Fibroblast of skin of back (primary cell): ENCODE data around the gene LDLRAD4.

Experiments
- DNase-seq: peaks from one replicate; pipeline ENCODE4 v3.0.0-alpha.2; 2013

The LDLRAD4 gene

GRCh38 chr18:13608791-13609532 lies 390.4 kb downstream of the LDLRAD4 start:
- no peak for DNase-seq

DNA sequence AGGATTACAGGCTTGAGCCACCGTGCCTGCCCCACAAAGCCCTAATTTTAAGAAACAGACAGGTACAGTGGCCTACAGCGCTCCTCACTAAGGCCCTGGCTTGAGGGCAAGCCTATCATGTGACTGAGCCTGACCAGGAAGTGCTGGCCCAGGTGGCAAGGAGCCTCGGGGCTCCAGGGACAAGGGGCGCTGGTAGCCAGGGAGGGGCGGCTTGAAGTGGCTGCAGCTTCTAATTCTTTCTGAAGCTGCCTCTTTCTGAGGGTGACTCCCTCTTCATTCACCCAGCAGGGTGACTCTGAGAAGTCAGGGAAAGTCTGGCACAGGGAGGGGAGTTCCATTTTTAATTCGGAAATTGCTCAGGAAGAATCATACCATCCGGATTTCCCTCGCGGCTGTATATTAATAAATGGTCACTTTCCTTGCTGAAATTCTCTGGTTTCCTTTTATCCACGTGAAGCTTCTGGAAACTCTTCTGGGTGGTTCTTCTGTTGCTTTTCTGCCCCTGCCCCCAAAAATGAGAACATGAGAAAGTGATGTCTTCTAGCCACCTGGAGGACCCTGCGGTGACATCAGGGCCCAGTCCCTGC lies 392.1 kb downstream of the LDLRAD4 start:
- DNase-seq, result no peak

DNA sequence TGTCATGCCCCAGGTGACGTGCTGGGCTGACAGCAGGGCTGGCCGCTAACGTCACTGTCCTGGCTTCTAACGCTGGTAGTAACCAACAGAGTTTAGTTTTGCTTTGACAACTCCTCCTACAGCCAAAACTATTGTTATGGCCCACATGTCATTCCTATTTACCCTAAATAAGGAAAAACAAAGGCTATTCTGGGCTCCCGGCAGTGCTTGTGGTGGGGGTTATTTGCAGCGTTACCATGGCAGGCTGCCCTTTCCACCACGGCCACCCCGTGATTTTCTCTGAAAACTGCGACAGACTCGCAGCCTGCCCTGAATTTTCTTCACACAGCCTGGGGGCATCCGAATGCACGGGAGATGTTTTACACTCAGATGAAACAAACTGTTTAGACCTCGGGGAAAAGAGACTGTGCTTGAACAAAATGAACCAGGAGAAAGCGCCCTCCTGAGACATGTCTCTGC lies 392.6 kb downstream of the LDLRAD4 start:
- DNase-seq, result peak; percentile 20

GRCh38 chr18:13611601-13612195 lies 393.1 kb downstream of the LDLRAD4 start:
- peak; percentile 65 for DNase-seq

DNA sequence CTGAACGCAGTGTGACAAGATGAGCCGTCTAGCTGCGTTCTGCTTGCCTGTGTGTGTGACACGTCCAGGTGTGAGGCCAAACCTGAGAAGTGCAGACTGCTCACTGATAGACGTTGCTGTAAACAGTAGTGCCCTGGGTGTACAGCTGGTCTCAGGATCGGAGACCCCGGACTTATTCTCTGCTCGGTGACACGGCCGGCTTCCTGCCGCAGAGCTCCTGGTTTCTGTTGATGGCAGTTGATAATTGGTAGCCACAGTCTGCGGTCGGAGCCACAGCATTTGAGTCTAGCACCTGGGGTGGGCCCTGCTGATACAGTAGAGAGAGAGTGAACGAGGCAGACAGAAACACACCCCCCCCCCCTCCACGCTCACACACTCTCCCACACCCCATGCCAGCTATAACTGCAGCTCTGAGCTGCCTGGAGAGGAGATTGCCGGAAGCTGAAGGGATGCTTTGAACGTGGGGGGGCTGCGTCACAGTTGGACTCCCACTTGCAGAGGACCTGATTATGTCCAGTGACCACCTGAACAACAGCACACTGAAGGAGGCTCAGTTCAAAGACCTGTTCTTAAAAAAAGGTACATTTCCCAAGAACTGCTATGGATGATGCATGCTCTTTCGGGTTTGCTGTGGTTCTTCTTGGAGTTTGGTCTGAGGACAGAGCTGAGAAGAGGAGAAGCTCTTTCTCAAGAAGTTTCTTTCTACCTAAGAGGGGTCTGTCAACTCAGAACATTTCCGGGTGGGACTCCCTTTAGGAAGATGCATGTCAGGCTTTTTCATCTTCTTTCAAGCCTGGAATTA lies 393.8 kb downstream of the LDLRAD4 start:
- no peak for DNase-seq

DNA sequence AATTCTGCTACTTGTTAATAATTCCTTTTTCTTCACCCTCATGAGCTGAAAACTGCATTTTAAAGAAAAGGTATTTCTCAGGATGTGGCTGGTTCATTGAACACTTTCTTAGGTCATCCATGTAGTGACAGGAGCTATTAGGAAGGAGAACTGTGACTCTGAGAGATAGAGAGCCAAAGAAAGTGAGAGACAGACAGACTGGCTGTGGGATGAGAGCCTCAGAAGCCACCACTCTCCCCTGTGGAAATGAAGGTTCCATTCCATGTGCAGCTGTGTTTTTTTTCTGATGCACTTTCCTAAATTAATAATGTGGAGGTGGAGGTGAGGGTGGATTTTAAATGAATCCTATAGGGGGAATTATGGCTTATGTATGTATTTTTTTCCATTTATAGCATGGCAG lies 394.5 kb downstream of the LDLRAD4 start:
- DNase-seq, result no peak

DNA sequence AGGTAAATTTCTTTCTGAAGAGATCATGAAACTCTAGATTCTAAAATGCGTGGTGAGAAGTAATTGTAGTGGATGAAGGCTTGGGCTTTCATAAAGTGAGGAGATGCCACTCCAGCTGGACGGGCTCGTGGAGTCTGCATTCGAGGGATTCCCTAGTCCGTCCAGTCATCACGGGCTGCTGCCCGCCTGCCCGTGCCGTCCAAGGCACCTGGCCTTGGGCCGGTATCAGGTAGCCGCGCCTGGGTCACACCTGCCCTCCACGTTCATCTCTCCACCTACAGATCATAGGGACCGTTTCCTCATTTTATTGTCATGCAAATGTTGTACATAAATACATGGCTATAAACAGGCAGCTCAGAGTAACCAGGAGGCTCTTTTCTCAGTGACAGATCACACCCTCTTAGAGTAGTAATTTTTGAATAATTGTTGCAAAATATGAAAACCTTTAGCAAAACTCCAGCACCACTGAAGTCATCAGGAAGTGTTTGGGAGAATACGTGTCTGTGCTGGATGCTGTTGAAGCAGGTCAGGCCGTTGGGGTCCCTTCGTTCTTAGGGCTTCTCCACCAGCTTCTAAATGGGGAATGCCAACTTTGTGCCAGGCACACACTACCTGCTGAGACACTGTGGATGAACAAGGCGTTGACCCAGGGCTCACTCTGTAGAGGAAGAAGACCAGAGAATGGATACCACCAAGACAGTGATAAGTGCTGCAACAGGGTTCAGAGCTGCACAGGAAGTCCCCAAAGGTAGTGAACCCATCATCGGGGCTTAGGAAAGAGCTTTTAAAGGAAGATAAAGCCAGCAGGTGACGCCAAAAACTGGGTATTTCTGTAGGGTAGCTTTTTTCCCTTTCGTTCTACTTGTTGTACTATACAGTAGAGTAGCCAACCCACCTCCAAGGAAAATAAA lies 395.3 kb downstream of the LDLRAD4 start:
- no peak for DNase-seq

DNA sequence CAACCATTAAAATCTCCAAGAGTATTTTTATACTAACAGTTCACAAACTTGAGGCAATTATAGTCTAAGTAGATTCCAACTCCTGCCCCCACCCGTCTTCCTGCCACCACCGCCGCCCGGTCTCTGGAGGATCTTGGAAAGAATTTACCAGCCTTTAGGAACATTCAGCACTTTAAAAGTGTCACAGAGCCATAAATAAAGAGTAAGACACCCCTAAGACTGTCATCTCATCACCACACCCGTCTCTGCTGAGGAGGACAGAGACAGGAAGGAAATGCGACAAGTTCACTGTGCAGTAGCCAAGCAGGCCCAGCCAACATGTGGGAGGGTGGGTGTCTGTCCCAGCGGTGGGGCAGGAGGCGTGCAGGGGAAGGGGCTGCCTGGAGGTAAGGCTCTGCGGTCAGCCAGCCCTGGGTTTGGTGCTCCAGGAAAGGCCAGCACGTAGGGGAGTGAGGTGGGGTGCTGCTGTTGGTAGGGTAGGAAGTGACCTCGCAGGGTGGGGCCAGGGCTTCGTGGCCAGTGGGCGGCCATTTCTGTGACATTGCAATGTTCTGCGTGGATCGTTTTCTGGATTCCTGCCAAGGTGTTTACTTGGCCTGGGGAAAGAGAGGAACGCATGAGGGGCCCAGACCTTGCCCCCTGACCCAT lies 396.2 kb downstream of the LDLRAD4 start:
- no peak for DNase-seq

DNA sequence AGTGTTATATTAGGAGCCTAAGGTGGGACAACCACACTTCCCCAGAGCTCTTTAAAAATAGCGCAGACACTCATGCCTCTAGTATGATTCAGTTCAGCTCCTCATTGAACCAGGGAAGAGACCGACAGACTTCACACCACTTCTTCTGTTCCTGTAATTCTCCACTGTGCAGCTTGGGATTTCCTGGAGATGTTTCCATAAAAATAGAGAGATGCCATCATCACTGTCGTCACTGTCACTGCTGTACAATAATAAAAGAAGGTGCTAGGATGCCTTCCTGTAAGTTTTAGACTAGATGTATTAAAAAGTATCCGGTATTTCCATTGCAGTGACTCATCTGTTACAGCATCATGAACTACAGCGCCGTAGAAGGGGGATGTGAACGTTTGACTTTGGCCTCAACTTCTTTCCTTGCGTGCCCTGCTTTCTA lies 396.9 kb downstream of the LDLRAD4 start:
- DNase-seq, result peak; percentile 58

GRCh38 chr18:13616041-13616440 lies 397.5 kb downstream of the LDLRAD4 start:
- no peak for DNase-seq

DNA sequence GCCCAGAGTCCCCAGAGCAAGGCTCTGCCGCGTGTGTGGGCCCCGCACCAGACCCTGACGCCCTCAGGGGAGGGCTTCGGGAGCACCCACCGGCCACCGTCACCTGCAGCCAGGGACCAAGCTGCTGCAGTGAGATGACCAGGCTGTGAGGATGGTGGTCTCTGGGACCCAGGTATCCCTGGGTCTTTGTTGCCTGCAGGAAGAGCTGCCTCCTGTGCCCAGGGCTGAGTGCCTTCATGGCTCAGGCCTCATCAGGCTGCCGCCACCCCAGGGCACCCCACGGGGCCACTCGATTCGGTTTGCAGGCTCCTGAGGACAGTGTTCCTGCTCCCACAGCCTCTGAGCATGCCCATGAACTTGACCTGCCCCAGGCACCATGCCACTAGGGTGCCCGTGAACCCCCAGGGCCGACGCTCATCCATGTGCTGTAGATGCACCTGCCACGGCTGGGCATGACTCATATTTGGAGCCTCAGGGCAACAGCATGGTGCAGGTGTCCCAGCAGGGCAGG lies 398.0 kb downstream of the LDLRAD4 start:
- DNase-seq, result no peak

DNA sequence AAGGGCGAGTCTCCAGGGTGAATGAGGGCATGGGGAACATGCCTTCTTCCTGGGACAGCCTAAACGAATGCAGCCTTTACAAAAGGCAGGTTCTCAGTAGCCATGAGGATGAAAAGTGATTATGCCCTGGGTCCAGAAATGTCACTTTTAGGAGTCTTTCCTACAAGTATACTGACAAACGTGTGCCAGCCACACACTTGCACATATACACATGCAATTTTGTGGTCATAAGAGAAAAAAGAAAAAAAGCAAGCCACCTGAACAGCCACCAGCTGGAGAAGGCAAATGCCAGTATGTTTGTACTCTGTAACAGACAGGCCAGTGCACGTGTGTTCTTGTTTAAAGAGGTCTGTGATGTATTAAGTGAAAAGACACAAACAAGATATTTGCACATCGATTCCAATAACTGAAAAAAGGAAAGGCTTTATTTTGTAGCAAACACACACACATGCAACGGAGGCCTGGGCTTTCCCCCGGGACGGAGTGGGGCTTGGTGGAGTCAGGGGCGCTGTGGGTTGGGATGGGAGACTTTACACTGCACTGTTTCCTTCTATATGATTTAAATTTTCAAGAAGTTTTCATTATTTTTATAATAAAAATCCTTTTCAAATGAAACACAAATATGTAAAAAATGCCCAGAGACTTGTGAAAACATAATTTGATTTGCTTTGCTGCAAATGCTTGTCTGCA lies 399.4 kb downstream of the LDLRAD4 start:
- no peak for DNase-seq

DNA sequence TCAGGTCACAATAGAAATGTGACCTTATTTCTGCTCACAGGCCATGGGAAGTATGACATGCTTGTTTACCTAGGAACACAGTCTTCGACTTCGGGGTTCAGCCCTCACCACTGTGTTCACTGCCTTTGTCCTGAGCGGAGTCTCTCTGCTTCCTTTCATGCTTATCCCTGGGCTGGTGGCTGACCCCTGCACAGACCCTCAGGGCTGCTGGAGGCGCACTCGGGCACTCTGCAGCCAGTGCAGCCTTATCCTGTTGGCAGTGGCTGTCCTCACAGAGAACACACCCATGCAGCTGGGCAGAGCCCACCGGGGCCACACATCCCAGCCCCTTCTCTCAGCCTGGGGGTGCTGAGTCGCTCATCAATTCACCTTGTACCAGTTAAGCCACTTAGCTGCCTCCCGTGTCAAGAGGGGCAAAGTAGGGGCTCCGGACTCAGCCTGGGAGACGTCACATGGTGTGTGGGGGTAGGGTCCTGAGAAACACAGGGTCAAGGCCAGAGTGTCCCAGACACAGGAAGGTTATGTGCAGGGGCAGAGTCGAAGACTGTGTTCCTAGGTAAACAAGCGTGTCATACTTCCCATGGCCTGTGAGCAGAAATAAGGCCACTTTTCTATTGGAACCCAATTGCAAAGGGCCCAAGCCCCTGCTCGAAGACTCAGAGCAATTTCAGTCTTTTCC lies 400.3 kb downstream of the LDLRAD4 start:
- DNase-seq, result no peak

GRCh38 chr18:13619505-13620205 lies 401.1 kb downstream of the LDLRAD4 start:
- no peak for DNase-seq

DNA sequence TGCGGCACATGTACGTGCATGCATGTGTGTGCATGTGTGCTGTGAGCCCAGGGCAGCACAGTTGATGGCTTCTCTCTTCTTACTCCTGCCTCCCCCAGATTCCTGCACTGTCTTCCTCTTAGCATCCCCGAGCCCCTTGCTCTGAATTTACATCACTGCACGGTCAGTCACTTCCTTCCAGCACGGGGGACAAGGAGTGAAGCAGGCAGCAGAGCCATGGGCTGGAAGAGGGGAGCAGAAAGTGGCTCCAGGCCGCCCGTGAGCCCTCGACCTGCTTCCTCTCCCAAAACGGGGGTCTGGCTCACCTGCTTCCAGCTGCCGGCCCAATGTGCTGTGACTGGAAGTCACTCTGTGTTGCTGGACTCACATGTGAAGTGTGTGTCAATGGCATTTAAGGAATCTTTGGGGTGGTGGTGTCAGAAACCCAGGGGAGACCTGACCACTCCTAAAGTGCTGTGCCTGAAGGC lies 401.7 kb downstream of the LDLRAD4 start:
- DNase-seq, result no peak

- no peak for DNase-seq
Measured at GRCh38 chr18:13620818-13621445, 402.4 kb downstream of the LDLRAD4 start.

DNA sequence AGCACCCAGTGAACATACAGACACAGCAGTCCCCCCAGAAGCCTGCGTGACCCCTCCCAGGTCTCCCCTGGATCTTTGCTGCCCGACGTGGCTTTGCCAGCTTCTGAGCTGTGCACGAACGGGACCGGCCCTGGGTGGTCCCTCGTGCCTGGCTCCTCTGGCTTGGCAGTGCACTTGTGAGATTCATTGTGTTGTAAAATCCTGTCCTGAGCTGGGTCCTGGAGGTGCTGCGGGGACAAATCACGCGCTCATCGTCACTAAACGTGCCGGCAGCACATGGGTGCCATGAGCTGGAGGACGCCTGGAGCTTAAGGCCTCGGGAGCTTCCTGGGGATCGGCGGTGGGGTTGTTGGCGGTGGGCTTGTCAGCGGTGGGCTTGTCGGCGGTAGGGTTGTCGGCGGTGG lies 402.9 kb downstream of the LDLRAD4 start:
- no peak for DNase-seq

GRCh38 chr18:13621886-13622619 lies 403.5 kb downstream of the LDLRAD4 start:
- DNase-seq, result no peak
